ENCODE data around the gene RCN2. TPM values are rescaled to one million over a fixed set of nuclear protein-coding genes. Genes with fewer than 3 reads are reported as not detected.

RCN2 gene
- total RNA-seq, 1 donor from 2014 or later: 22.2 TPM

- ATAC-seq (peak; percentile 86), DNase-seq (ENCODE audit: missing footprints) (peak; percentile 87)
- intact Hi-C loops (cut with DNase I): no loop called here
Measured at GRCh38 chr15:76987896-76988860, 56.6 kb downstream of the RCN2 start.

GRCh38 chr15:76988867-76989780 is 57.6 kb downstream of the RCN2 start:
- intact Hi-C loops (cut with DNase I): no loop called here
- DNase-seq (ENCODE audit: missing footprints): no peak
- ATAC-seq: peak; percentile 49

- intact Hi-C loops (cut with DNase I): no loop called here
- DNase-seq (ENCODE audit: missing footprints) (no peak), ATAC-seq (no peak)
Measured at GRCh38 chr15:76991048-76991447, 59.5 kb downstream of the RCN2 start.

DNA sequence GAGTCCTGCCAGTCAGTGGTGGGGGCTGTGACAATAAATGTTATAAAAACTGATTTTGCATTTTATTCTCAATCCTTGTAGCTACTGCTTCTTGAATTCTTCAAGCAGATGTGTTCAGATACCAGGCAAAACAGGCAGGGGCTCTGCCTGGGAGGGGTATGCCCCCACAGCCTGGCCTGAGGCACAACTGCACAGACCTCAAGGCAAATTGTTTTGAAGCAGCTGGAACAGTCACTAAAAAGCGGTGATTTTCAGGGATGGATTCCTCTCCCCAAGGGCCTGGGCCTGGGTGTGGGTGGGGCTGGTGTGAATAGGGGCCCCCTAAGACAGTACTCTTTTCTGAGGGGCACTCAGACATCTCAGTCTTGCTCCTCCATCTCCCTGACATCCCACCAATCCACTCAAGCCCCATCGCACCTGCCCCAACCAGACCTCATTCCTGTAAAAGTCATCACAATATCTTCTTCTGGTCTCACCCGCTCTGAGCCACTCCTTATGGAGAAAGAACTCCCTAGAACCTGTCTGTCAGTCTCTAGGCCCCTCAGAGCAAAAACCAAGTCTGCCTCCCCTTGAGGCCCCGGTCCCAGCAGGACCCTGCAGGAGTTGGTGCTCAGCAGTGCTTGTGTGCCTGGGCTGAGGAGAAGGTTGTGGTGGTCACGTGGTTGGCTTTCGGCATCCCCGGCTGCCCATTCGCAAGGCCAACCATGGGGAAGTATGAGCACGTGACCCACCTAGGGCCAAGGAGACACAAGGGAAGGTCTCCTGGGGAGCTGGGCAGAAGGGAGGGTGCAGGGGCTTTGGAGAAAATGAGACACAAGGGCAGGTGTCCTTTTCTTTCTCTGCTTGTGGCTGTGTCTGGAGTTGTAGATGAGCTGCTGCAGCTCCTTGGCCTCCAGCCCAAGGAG is 60.4 kb downstream of the RCN2 start:
- DNase-seq (ENCODE audit: missing footprints): peak; percentile 80
- ATAC-seq: no peak
- intact Hi-C loops (cut with DNase I): no loop called here

DNA sequence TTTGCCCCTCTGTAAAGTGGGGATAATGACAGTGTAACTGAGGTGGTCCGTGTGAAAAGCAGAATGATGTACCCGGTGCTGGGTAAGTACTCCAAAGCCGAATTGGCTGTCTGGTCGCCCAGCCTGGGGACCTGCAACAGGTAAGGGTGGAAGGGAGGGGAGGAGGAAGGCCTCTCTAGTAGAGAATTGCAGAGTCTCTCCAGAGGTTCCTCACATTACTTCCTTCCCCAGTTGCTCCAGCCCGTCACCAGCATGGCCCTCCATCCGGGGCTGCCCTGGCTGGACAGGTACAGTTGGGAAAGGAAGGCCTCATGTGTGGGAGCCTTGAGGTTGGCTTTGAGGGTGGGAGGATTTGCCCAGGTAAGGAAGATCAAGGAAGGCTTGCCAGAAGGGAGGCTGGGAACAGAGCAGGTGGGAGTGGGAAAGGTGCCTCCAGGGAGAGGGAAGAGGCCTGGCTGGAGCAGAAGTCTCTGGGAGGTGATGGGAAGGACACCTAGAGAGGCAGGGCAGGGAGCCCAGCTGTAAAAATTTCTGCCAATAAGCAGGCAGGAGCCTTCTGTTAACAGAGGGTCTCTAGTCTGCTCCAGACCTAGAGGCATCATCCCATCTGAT is 61.7 kb downstream of the RCN2 start:
- intact Hi-C loops (cut with DNase I): no loop called here
- no peak for DNase-seq (ENCODE audit: missing footprints)
- no peak for ATAC-seq

GRCh38 chr15:76994001-76994400 is 62.5 kb downstream of the RCN2 start:
- intact Hi-C loops (cut with DNase I): no loop called here
- DNase-seq (ENCODE audit: missing footprints) (peak; percentile 92), ATAC-seq (no peak)

GRCh38 chr15:76994496-76994895 is 62.9 kb downstream of the RCN2 start:
- DNase-seq (ENCODE audit: missing footprints) (no peak), ATAC-seq (no peak)
- intact Hi-C loops (cut with DNase I): no loop called here

DNA sequence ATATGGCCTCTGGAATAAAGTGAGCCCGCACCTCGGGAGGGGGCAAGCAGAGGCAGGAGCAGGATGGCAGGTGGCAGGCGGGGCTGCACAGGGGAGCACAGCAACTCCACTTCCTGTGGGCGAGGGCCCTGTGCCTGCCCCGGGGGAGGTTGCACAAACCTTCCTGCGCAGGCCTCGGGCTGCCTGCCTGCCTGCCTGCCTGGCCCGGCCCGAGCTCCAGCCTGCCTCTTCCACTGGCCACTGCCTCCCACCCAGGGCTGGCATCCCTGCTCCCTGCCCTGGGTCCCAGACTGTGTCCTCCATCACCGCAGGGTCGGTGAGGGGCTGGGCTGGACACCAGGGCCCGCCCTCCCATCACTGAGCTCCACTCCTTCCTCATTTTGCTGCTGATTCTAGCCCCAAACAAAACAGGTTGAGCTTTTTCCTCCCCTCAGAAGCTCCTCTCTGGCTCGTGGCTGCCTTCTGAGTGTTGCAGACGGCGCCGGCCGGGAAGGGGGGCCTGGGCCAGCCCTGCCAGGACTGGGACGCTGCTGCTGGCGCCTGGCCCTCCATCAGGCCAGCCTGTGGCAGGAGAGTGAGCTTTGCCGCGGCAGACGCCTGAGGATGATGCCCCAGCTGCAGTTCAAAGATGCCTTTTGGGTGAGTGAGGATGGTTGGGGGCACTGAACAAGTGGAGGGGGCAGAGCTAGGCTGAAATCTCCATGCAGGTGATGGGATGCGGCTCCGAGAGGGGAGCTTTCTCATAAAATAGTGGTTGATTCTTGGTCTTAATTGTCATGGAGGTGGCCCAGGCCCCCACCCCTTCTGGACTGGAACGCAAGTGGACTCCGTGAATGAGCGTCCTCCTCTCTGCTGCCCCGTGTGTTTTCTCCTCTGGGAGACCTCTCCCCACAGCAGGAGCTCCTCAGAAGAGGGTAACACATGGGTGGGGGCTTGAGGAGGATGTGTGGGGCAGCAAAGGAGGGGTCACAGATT is 63.7 kb downstream of the RCN2 start, which contains the start of gene PSTPIP1:
PSTPIP1 (plus strand) TSS at position 156 of the 975 bp plus-strand sequence; CDS start at position 604, 448 bp downstream.
- peak; percentile 58 for ATAC-seq
- peak; percentile 87 for DNase-seq (ENCODE audit: missing footprints)
- intact Hi-C loops (cut with DNase I): no loop called here

DNA sequence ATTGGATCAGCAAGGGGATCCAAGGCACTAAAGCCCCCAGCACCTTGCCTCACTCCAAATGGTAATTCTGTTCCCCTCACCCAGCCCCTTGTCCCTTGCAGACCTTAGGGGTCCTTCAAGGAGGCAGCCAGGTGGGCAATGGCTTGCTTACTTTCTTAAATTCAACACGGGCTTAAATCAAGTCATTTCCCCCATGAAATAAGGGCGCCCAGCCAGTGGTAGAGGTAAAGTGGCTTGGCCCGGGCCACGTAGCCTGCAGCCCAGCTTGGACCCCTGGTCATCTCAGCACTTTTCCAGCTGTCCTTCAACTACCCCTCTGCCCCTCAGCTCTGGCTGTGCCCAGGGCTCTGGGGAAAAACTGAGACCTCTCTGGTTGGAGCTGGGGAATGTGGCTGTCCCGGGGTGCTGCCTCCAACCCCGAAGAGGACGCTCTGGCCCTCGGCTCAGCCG is 64.6 kb downstream of the RCN2 start:
- DNase-seq (ENCODE audit: missing footprints): no peak
- intact Hi-C loops (cut with DNase I): no loop called here
- no peak for ATAC-seq

DNA sequence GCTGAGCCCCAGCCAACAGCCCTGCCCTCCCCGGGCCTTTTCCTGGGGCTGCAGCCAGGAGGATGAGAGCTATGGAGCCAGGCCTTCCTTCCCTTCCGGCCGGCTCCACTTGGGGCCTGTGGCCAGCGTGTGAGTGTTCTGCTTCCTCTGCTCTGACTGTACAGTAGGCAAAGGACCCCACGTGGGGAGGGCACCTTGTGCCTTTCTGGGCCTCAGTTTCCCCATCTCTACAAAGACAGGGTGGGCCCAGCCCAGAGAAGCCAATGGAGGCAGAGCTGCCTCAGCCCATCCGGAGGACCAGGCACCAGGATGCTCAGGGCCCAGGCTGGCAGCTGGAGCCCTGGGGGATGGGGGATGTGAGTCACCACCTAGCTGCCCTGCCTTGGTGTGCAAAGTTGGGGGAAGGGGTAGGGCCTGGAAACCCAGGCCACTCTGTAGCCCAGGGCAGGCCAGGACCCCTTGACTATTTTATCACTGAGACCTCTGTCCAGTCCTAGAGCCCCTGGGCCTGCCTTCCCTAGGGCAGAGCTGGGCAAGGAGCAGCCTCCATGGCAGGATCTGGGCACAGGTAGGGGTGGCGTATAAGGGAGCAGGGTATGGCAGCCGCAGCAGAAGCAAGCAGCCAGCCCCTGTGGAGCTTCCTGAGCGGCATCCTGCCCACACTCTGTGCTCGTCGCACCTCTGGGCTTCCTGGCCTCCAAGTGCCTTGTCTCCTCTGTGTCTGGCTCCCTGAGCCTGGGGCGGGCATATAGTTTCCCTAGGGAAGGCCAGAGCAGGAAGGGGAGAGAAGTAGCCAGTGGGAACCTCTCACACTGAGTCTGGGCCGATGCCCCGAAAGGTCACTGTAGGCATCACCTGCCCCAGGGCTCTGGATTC is 65.2 kb downstream of the RCN2 start:
- DNase-seq (ENCODE audit: missing footprints) (no peak), ATAC-seq (peak; percentile 56)
- intact Hi-C loops (cut with DNase I): no loop called here

GRCh38 chr15:76998663-76999285 is 67.2 kb downstream of the RCN2 start:
- ATAC-seq: no peak
- DNase-seq (ENCODE audit: missing footprints): no peak
- intact Hi-C loops (cut with DNase I): no loop called here

- DNase-seq (ENCODE audit: missing footprints) (no peak), ATAC-seq (no peak)
- intact Hi-C loops (cut with DNase I): no loop called here
Measured at GRCh38 chr15:76999996-77000395, 68.4 kb downstream of the RCN2 start.

DNA sequence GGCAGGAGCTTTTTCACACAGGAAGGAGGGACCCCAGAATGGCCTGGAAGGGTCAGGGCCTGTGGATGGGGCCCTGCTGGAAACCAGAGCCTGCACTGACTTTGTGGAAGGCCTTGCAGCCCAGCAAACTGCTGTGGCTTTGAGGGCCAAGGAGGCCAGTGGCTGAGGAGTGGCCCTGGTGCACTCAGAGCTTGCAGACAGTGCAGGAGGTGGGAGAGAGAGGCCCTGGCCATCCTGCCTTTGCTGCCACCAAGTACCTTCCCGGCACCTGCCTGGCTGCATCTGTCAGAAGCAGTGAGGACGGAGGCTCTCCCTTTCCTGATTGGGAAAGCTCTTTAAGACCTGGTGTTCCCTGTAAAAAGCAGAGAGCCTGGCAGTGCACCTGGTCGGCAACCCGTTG is 69.8 kb downstream of the RCN2 start:
- intact Hi-C loops (cut with DNase I): no loop called here
- ATAC-seq: no peak
- no peak for DNase-seq (ENCODE audit: missing footprints)

DNA sequence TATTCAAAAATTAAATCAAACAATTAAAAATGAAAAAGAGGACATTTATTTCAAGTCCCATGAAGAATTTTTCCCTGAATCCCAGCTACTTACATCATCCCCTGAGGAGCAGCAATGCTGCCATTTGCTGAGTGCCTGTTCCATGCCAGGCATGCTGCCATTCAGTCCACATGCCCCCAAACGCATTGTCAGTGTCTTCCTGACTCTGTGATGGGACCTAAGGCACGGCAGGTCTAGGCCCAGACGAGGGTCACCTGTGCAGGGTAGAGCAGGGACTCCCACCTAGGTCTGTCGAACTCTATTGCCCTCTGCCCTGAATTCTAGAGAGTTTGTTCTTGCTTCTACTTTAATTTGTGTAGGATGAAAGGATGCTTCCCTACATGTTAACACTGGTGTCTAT is 70.4 kb downstream of the RCN2 start:
- intact Hi-C loops (cut with DNase I): no loop called here
- DNase-seq (ENCODE audit: missing footprints) (no peak), ATAC-seq (no peak)

DNA sequence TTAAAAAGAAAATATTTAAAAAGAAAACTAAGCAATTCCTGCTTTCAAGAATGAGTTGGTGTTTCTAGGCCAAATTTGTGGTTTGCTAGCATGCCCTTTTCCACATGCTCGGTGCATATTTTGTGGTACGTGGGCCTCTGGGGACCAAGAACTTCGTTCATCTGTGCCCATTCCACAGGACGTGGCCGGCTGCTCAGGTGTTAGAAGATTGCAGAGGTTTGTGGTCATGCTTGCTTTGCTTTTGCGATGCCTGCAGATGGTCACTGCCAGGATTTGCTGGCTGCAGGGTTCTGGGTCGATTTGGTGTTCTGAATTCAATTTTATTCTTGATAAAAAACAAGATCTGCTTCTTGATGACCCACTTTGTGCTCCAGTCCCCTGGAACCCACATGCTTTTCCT is 70.9 kb downstream of the RCN2 start:
- intact Hi-C loops (cut with DNase I): no loop called here
- no peak for DNase-seq (ENCODE audit: missing footprints)
- ATAC-seq: no peak

All from Right ventricle myocardium inferior (tissue), 1 donor.